GM19193 (cell line): ENCODE results near the gene FLNA.

ENCODE experiments used
- POLR2A ChIP-seq: IDR thresholded peaks from 4 replicates; pipeline ENCODE4 v1.6.1; 2011; ENCODE audit not compliant: insufficient read depth, insufficient read length; ENCODE audit errors: extremely low read depth

The FLNA gene

DNA sequence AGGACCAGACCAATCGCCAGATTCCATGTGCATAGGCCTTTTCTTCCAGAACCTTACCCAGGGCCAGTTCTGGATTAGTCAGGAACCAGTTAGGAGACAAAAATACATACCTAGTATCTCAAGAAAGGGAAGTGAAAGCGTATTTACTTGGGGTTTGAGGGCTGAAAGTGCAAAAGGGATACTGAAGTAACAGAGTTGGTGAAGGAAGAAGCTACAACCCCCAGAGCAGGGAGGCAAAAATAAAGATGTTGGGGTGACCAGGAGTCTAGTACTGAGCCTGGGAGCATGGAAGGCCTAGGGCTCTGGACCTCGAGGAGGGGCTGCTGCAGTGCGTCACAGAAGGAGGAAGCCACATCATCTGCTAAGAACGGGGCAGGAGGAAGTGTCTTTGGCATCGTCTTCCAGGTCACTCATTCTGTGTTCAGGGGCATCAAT lies 40.6 kb downstream of the FLNA start:
- TF ChIP-seq POLR2A = no peak

- TF ChIP-seq POLR2A = no peak
Observed at GRCh38 chrX:154333116-154333515, 41.3 kb downstream of the FLNA start.

- TF ChIP-seq POLR2A = no peak
Observed at GRCh38 chrX:154332561-154332960, 41.9 kb downstream of the FLNA start.

- no peak for TF ChIP-seq POLR2A
Observed at GRCh38 chrX:154329294-154329693, 45.1 kb downstream of the FLNA start.

DNA sequence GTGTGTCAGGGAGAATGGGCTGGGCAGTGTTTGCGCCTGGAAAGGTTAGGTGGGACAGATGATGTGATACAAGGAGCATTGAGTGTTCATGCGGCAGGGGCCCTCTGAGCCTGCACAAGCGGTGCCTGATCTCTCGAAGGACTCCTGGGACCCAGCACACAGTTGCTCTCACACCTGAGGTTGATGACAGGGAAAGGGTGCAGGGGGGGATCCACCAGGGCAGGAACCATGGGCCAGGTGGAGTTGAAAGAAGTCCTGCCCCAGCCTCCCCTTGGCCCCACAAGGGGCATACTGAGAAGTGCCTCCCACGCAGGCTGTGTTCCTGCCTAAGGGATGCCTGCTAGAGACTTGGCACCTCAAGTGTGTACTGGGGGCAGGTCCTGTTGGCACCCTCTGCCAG lies 45.8 kb downstream of the FLNA start:
- TF ChIP-seq POLR2A = no peak

- TF ChIP-seq POLR2A = no peak
Observed at GRCh38 chrX:154327038-154327820, 47.2 kb downstream of the FLNA start.

DNA sequence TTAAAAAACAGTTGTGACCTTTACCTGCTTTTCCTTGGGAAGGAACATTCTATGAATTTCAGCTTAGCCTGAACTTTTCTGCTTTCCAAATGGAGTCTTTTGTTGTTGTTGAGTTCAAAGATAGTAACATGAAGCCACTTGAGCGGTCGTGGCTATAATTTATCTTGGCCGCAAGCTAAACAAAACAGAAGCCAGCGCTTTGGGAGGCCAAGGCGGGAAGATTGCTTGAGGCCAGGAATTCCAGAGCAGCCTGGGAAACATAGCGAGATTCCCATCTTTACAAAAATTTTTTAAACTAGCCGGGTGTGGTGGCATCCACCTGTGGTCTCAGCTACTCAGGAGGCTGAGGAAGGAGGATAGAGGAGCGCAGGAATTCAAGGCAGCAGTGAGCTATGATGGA lies 48.9 kb downstream of the FLNA start:
- TF ChIP-seq POLR2A = no peak

DNA sequence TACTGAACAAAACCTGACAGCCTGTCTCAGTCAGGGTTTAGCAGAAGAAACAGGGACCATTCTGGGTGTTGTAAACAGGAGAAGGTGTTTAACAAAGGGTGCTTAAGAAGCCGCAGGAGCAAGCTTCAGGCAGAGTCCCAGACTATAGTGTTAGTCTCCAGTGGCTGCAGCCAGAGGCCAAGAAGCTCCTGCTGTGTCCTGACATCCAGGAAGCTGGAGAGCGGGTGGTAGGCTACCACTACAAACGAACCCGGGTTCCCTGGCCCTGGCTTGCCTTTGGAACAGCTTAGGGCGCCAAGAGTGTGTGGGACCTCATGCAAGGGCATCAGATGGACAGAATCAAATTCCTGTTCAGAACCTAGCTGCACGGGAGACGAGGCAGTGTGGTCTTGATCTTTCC lies 50.9 kb downstream of the FLNA start:
- no peak for TF ChIP-seq POLR2A

GRCh38 chrX:154322890-154323289 lies 51.5 kb downstream of the FLNA start:
- no peak for TF ChIP-seq POLR2A

DNA sequence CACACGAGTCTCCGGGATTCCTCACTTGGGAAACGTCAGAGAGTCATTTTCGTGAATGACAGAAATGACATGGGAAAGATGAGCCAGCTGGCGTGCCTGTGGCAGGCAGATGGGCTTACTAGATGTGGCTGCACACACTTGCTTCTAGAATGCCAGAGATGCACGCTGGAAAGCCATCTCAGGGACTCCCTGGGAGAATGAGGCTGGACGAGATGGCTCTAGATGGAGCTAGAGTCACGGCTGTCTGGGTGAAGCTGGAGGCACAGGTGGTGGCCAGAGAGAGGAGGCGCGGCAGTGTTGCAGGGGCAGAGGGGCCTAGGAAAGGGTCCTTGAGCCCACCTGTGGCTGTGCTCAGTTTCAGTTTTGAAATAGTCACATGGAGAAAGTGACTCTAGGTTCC lies 52.8 kb downstream of the FLNA start:
- TF ChIP-seq POLR2A = no peak

DNA sequence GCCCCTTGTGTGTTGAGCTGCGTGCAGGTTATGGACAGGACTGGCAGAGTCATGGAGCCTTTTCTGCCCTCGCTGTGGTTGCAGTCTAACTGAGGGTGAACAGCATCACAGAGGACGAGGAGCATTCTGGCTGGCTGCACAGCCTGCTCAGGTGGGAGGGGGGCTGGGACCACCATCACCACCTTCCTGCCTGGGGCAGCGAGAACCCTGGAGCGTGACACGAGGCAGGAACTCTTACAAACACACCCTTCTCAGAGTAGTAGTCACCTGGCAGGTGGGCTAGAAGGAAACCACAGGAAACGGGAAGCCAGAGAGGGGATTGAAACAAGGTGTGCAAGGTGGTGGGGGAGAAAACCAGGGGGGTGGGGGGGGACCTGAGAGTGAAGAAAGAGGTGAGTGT lies 53.3 kb downstream of the FLNA start:
- no peak for TF ChIP-seq POLR2A

DNA sequence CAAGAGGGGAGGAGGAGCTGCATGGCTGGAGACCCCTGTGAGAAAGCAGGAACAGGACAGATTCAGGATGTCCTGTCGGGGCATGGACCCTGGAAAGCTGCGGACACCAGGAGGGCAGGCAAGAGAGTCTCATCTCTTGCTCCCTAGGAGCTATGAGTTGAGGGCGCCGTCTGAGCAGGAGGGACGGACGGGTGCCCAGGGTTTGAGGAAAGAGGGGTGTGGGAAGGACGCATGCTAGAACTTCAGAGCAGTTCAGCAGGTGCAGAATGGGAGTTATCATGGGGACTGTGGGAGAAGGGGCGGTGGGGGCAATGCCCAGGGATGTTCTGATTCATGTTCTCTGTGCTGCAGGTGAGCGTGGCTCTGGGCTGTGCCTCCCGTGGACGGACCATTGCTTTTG lies 54.0 kb downstream of the FLNA start:
- TF ChIP-seq POLR2A = no peak

- no peak for TF ChIP-seq POLR2A
Observed at GRCh38 chrX:154317391-154317995, 56.9 kb downstream of the FLNA start.

DNA sequence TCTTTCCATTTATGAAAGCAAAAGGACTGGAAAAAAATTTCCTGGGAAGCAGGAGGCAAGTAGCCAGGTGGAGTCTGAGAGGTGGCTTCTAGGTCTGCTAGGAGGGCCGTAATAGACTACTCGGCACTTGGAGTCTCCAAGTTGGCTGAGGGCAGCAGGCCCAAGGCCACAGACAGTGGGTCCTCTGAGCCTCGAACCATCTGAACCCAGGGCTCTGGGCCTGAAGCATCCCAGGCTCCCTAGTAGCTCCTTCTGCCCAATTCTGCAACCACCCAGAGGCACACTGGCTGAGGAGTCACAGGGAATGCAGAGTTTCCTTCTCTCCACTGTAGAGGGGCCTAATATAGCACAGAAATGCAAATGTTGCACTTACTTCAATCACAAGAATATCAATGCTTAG lies 59.0 kb downstream of the FLNA start:
- no peak for TF ChIP-seq POLR2A

DNA sequence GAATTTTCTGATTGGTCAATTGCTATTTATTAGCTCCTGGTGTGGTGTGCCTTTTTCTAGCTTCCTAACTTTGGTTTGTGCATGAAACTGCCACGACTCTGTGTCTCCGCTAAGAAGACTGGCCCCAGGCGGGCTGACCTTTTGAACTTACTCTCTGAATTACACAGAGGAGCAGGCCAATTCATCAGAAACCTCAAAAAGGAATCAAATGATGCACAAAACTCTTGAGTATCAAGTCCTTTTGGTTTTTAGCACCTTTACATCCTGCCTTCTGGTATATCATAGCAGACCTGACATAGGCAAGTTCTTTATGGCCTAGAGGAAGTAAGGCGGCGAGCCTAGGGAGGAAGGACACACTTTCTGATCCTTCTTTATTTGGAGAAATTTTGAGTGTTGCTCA lies 61.3 kb downstream of the FLNA start:
- no peak for TF ChIP-seq POLR2A

- no peak for TF ChIP-seq POLR2A
Observed at GRCh38 chrX:154312116-154312515, 62.3 kb downstream of the FLNA start.

- no peak for TF ChIP-seq POLR2A
Observed at GRCh38 chrX:154310616-154311536, 63.6 kb downstream of the FLNA start.
